NB4 (cell line): ENCODE data around the gene CYP46A1.

Experiments
- DNase-seq: peaks from one replicate; pipeline ENCODE4 v3.0.0; 2010; ENCODE audit warnings: low read depth
- H3K4me3 ChIP-seq: one replicate; pipeline ENCODE4 v1.5.1; 2011; ENCODE audit warnings: mild to moderate bottlenecking, low read depth, low read length, moderate library complexity
- MYC ChIP-seq: IDR thresholded peaks from 2 replicates; pipeline ENCODE4 v1.6.1; 2011; ENCODE audit warnings: low read depth, low read length
- POLR2A ChIP-seq: IDR thresholded peaks from 2 replicates; pipeline ENCODE4 v1.6.1; 2011; ENCODE audit warnings: mild to moderate bottlenecking; ENCODE audit not compliant: insufficient read length; ENCODE audit errors: extremely low read depth
- TF ChIP-seq, protein P1 (sequence below): IDR thresholded peaks from one replicate; pipeline ENCODE4 v1.5.1; 2012; ENCODE audit warnings: low read depth, low read length
- TF ChIP-seq, protein P2 (sequence below): IDR thresholded peaks from 2 replicates; pipeline ENCODE4 v1.6.1; 2011; ENCODE audit warnings: low read depth, low read length

CYP46A1 gene

DNA sequence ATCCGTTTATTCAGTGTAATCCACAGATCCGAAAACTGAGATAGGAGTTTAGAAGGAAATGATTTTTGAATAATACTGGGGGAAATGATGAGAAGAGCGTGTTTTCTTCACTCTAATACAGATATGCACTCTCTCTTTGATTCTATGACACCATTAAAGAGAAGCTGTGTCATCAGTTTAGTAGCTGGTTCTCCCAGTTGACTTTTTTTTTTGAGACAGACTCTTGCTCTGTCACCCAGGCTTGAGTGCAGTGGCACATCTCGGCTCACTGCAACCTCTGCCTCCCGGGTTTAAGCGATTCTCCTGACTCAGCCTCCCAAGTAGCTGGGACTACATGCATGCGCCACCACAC, 60.8 kb downstream of the CYP46A1 start:
- no peak for TF ChIP-seq MYC
- TF ChIP-seq, protein P1, sequence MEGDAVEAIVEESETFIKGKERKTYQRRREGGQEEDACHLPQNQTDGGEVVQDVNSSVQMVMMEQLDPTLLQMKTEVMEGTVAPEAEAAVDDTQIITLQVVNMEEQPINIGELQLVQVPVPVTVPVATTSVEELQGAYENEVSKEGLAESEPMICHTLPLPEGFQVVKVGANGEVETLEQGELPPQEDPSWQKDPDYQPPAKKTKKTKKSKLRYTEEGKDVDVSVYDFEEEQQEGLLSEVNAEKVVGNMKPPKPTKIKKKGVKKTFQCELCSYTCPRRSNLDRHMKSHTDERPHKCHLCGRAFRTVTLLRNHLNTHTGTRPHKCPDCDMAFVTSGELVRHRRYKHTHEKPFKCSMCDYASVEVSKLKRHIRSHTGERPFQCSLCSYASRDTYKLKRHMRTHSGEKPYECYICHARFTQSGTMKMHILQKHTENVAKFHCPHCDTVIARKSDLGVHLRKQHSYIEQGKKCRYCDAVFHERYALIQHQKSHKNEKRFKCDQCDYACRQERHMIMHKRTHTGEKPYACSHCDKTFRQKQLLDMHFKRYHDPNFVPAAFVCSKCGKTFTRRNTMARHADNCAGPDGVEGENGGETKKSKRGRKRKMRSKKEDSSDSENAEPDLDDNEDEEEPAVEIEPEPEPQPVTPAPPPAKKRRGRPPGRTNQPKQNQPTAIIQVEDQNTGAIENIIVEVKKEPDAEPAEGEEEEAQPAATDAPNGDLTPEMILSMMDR, result no peak
- TF ChIP-seq, protein P2, sequence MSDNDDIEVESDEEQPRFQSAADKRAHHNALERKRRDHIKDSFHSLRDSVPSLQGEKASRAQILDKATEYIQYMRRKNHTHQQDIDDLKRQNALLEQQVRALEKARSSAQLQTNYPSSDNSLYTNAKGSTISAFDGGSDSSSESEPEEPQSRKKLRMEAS, result no peak
- no peak overlapping the region for H3K4me3 ChIP-seq
- DNase-seq, result no peak

DNA sequence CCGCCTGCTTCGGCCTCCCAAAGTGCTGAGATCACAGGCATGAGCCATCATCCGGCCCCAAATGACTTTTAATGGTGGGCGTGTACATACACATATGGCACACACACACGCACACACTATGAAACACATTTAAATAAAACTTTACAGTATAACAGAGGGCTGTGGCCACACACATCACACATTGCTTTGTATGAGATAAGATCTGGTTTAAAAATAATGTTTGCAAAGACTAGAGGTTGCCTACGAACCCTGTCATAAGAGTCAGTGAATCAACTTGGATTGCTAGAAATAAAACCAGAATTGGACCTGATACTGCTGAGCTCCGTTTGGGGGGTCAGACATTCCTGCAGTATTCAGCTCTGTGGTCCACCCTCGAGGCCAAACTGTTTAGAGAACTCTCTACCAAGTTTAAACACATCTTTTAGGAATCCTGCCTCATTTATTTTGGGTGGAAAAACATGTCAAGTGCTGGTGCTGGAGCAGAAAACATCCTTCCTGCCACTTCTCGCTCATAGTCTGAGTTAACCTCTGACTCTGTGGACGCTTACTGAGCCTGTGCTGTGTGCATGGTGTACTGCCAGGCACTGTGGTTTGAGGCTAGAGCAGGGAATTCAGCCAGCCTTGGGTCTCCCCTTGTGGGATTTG, 61.3 kb downstream of the CYP46A1 start:
- no peak for DNase-seq
- no peak overlapping the region for H3K4me3 ChIP-seq
- TF ChIP-seq, protein P1, result no peak
- TF ChIP-seq MYC, result no peak
- TF ChIP-seq, protein P2, result no peak

DNA sequence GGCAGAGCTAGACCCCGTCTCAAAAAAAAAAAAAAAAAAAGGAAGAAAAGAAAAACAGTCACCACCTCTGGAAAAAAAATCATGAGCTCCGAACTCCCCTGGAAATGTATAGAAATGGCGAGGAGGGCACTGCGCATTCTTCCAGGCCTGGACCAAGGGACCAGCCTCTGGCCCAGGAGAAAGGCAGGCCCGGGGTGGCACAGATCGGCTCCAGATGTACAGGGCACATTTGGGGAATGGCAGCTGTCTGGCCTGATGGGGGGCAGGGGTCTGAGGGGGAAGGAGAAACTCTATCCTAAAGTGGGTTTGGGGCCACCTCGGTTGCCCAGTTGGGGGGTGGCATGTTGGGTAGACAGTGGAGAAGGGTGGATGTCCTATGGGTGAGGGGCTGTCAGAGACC, 63.1 kb downstream of the CYP46A1 start:
- no peak for DNase-seq
- TF ChIP-seq, protein P1, result no peak
- TF ChIP-seq POLR2A, result no peak
- TF ChIP-seq, protein P2, result no peak
- no peak overlapping the region for H3K4me3 ChIP-seq

DNA sequence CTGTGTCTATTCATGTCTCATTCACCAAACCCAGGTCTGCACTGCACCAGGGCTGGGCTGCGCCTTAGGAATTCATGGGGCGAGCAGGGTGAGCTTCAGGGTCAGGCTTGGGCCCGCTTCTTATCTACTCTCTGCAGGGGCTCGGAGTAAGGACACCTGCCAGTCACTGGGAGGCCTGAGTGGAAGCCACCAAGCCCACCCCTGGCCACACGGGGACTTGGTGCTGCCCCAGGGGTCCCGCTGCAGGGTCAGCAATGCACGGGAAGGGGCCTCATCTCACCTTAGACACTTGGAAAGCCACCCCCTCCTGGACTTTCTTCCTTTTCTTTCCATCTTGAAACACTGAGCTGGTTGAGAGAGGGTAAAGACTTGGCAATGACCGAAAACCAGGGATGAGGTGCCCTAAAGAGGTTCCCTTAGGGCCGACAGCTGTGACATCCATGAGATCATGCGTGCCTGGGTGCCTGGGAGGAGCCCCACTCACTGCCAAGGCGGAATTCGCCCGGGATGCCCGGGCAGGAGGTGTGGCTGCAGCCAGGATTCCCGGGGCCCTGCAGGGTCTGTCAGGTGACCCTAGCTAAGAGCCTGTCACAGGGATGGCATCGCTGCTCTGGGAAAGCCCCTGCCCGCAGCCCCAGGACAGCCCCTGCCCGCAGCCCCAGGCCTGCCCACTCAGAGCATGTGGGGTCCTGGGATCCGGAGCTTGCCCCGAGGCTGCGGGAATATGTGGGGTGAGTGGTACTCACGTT, 63.7 kb downstream of the CYP46A1 start:
- DNase-seq, result no peak
- TF ChIP-seq, protein P2, result no peak
- TF ChIP-seq, protein P1, result no peak
- TF ChIP-seq MYC, result no peak
- no peak for TF ChIP-seq POLR2A
- no peak overlapping the region for H3K4me3 ChIP-seq

DNA sequence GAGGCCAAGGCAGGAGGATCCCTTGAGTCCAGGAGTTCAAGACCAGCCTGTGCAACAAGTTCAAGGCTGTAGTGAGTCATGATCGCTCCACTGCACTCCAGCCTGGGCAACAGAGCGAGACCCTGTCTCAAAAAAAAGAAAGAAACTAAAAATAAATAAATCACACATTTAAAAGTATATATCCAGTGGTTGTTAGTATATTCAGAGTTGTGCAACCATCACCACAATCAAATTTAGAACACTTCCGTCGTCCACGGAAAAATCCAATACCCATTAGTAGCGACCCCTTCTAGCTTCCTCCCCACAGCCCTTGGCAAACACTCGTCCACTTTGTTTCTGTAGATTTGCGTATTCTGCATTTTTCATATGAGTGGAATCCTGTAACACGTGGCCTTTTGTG, 64.4 kb downstream of the CYP46A1 start:
- H3K4me3 ChIP-seq, result no peak overlapping the region
- no peak for DNase-seq
- TF ChIP-seq, protein P2, result no peak
- TF ChIP-seq POLR2A (no peak), MYC (no peak)
- TF ChIP-seq, protein P1, result no peak
